Endometrial microvascular endothelial cells (primary cell): ENCODE measurements around the gene CREB5. TPM values are rescaled to one million over a fixed set of nuclear protein-coding genes. Genes with fewer than 3 reads are reported as not detected.

Source experiments
- in situ Hi-C: cut with HindIII; loops from 2 replicates; pipeline ENCODE4 v1.10.0; 2017; ENCODE audit warnings: low sequenced_read_pairs, low pct_unique_long_range_greater_than_20kb; ENCODE audit errors: inconsistent ontology term
- total RNA-seq: library from RNA; depleted of rRNA; stranded (reverse); fragments of >200 nt; gene quantifications from one replicate; pipeline ENCODE4 v1.2.3, GENCODE V29; 2015; ENCODE audit errors: inconsistent ontology term

CREB5 gene
- total RNA-seq, 1 donor from 2014 or later = 12.6 TPM

- in situ Hi-C loops = no loop called here
Observed at GRCh38 chr7:28427236-28427635, 14.9 kb downstream of the CREB5 start.

GRCh38 chr7:28430616-28431015 lies 18.3 kb downstream of the CREB5 start:
- in situ Hi-C loops = no loop called here

GRCh38 chr7:28432105-28432504 lies 19.8 kb downstream of the CREB5 start:
- in situ Hi-C loops = no loop called here

DNA sequence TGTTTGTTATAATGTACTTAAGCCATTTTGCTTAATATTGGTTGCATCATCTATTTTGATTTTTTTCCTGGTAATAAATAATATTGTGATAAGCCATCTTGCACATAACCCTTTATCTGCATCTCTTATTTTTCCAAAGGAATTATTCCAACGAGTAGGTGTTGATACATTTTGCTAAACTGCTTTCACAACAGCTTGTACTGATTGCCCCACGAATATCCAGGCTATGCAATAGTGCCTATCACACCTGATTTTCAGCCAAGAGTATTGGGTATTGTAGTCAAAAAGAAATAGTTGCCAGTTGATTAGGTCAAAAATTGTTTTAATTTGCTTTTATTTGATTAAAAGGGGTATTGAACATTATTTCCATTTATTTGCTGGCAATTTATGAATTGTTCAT lies 20.7 kb downstream of the CREB5 start:
- in situ Hi-C loops = no loop called here

- in situ Hi-C loops = no loop called here
Observed at GRCh38 chr7:28433699-28434219, 21.4 kb downstream of the CREB5 start.

DNA sequence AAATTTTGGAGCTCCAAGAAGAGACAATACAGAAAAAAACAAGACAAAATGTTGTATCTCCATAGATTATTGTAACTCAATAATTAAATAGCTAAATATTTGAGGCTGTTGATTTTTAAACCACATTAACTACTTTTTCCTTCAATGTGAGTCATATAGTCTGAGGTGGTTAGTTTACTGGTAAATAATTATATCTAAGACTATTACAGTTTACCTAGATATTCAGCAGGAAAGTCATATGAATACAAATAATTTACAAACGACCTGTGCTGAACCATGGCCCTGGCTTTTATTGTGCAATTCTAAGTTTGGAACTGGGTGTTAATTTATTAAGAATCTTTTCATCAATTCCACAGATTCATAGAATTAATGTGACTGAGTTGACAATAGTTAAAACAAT lies 22.2 kb downstream of the CREB5 start:
- in situ Hi-C loops = no loop called here

- in situ Hi-C loops = no loop called here
Observed at GRCh38 chr7:28435152-28435551, 22.8 kb downstream of the CREB5 start.

GRCh38 chr7:28435732-28436378 lies 23.5 kb downstream of the CREB5 start:
- in situ Hi-C loops = no loop called here

GRCh38 chr7:28440055-28440601 lies 27.8 kb downstream of the CREB5 start:
- in situ Hi-C loops = no loop called here

DNA sequence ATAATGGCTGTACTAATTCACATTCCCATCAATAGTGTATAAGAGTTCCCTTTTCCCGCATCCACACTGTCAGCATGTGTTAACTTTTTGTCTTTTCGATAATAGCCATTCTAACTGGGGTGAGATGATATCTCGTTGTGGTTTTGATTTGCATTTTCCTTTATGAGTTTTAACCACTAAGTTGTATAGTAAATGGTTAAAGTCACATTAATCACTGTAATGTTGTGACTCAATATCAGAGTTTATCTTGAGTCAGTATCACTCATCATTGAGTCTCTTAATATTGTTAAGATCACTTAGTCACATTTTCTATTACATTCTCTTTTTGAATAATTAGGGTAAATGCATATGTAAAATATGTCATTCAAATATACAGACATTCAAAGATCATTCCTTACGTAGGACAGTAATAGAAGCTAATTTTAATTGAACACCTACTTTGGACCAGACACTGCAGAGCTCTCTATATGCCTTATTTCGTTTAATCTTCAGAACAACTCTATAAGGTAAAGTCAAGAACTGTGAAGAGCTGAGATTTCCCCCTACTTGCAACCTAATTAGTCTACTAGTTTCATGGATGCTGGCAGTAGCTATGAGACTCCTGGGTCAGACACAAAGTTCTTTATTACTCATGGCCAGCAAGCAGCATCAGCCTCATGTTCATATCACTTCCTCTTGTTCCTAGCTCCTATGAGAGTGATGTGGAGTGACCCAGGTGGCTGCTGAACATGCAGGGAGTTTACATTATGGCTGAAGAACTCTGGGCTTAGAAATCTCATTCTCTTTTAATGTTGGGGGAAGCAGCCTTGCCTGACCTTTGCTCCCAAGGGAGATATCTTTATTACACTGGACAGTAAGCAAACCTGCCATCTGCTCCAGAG lies 30.5 kb downstream of the CREB5 start:
- in situ Hi-C loops = no loop called here

- in situ Hi-C loops = no loop called here
Observed at GRCh38 chr7:28446131-28446530, 33.8 kb downstream of the CREB5 start.

DNA sequence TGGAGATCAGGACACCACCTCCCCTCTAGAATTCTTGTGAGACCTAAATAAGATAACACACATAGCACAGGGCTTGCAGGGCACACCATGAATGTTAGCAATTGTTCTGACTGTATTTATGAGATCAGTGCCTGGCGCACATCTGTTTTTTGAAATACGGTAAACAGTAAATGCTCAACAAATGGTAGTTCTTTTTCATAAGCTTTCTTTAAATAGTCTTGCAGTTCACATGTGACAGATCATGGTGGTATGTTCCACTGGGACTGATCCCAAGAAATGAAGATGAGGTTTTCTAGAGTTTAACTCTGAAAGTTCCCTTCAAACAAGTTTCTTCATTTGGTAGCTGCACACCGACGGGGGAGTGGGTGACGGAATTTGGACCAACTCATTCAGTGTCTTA lies 34.8 kb downstream of the CREB5 start:
- in situ Hi-C loops = no loop called here

- in situ Hi-C loops = no loop called here
Observed at GRCh38 chr7:28448708-28449107, 36.4 kb downstream of the CREB5 start.

DNA sequence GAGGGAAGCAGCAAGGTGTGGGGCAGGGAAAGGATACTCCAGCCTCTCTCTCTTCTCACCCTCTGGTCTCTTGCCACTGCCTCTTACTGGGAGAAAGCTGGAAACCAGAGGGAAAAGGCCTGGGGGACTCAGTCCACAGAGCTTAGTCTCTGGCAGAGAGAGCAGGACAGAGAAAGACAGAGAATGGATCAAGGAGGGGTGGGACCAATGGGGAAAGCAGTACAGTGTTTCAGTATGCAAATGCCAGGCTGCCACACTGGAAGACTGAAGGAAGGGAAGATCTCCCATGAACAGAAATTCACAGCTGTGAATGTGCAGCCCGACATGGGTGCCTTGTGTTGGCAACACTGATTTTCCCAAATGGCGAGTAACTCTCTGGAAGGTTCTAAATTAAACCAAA lies 40.4 kb downstream of the CREB5 start:
- in situ Hi-C loops = no loop called here

- in situ Hi-C loops = no loop called here
Observed at GRCh38 chr7:28455486-28455885, 43.2 kb downstream of the CREB5 start.

- in situ Hi-C loops = no loop called here
Observed at GRCh38 chr7:28456044-28456443, 43.7 kb downstream of the CREB5 start.

DNA sequence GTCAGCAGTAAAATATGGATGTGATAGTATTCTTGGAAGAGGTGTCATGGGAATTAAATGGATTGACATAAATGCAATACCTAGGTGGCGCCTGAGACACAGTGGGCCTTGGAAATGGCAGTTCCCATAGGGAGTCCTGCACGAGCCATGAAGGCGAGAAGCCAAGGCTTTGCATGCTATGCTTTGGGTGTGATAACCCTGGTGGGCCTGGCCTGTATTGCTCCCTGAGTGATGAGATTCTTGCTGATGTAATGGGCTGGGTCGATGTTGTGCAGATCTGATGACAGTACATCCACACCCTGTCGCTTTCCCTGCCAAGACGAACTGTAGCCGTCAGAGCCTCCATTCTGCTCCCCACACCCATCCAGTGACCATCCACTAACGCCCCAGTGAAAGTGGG lies 46.4 kb downstream of the CREB5 start:
- in situ Hi-C loops = no loop called here

DNA sequence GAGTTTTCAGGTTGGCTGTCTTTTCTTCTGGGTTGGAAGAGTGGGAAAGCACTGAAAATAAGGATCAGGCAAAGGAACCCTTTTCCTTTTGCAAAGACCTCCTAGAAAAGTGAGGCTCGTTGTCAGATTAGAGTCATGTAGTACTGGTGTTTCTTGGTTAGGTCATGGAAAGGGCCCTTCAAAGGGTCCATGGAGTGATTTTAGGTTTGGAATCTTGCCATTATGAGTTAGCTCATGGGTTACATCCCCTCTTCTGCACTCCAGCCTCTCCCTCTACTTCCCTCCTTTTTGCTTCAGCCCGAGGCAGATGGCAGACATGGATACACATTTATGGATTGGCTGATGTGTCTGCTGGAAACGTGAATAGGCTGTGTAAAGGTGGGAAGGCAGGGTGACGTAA lies 47.0 kb downstream of the CREB5 start:
- in situ Hi-C loops = no loop called here

- in situ Hi-C loops = no loop called here
Observed at GRCh38 chr7:28465697-28466096, 53.4 kb downstream of the CREB5 start.

DNA sequence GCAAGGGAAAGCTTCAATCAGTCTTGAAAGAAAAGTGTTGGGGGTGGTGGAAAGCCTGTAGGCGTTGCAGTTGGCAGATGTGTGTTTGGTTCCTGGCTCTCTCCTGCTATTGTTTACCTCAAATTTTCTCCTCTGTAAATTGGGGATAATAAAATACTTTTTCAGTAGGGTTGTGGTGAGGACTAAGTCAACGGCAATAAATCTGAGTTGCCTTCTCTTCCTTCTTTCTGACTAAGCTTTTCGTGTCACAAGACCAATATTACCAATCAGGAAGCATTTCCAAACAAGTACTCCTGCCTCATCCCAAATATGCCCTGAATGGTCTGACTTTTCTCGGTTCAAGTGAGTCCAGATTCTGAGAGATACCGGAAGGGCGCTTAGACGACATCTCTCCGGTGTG lies 54.0 kb downstream of the CREB5 start:
- in situ Hi-C loops = no loop called here
